Tibial artery (tissue), 4 donors: ENCODE results near the gene SLC44A5.

Experiments
- DNase-seq, 2 donors: peaks; one replicate each; pipeline ENCODE4 v3.0.0-alpha.2; 2019
- H3K27ac ChIP-seq, 2 donors: fragments of 200-600 bp; sonication (generic) in 1 of 2; 1 replicate in 1 of 2; 2 replicates in 1 of 2; pipeline ENCODE4 v1.5.1; 2018 to 2019; ENCODE audit warnings: mild to moderate bottlenecking in 1 of 2
- H3K27me3 ChIP-seq, 2 donors: fragments of 200-600 bp; sonication (generic) in 1 of 2; one replicate each; pipeline versions ENCODE4 v1.5.1 to v1.6.0; 2016 to 2019
- H3K36me3 ChIP-seq, 3 donors: fragments of 200-600 bp; sonication (generic) in 2 of 3; one replicate each; pipeline ENCODE4 v1.5.1; 2016 to 2019; ENCODE audit warnings: mild to moderate bottlenecking in 2 of 3
- H3K4me1 ChIP-seq, 4 donors: fragments of 200-600 bp; sonication (generic) in 2 of 4; 1 replicate in 3 of 4; 2 replicates in 1 of 4; pipeline ENCODE4 v1.5.1; 2016 to 2019
- H3K4me3 ChIP-seq, 2 donors: fragments of 200-600 bp; sonication (generic) in 1 of 2; 1 replicate in 1 of 2; 2 replicates in 1 of 2; pipeline ENCODE4 v1.5.1; 2018 to 2019; ENCODE audit warnings: mild to moderate bottlenecking in 2 of 2
- H3K9me3 ChIP-seq, 3 donors: fragments of 200-600 bp; sonication (generic) in 1 of 3; one replicate each; pipeline ENCODE4 v1.5.1; 2016 to 2019
- intact Hi-C: fragments of 100-400 bp; cut with DNase I; formaldehyde crosslinking; loops from one replicate; pipeline ENCODE4 v1.15.0; 2023; ENCODE audit warnings: low total_unique reads
- TF ChIP-seq, protein P1 (sequence below), 2 experiments: fragments of 200-600 bp in 1 of 2; fragments of 450-650 bp in 1 of 2; IDR thresholded peaks; one replicate each; pipeline ENCODE4 v1.5.1; 2017 to 2019; ENCODE audit warnings: antibody characterized with exemption in 2 of 2, mild to moderate bottlenecking in 1 of 2, moderate library complexity in 1 of 2

SLC44A5 gene

DNA sequence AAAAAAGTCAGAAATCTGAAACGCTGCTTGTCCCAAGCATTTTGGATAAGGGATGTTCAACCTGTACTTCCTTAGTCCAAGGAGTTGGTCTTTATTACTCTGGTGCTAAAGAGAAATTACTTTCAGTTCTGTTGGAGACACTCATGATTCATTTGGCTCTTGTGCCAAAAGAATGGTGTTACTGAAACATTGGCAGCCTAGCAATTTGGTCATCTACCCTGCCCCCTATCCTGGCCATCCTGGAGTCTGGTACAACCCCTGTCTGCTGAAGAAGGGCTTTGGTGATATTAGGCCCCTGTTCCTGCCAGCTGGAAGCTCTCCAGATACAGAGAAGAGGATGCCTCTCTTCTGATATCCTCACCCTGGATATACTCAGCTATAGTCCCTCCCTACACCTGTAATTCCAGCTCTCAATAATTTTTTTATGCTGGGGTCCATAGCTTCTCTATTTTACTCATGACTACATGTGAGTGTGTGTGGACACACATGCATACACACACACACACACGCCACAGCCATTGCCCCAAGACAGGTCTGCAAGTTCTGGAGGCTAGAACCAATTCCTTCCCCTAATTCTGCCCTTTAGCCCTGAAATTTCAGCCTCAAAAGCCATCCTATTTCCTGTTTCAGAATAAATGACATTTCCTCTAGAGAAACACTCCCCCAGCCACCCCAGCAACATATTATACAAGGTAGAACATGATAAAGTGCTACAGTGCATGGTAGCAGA lies 436.7 kb downstream of the SLC44A5 start:
- H3K4me1 ChIP-seq = no peaks in the 10 kb centered on the region
- H3K36me3 ChIP-seq = no peaks in the 10 kb centered on the region
- no peak overlapping the region for H3K4me3 ChIP-seq
- TF ChIP-seq, protein P1, sequence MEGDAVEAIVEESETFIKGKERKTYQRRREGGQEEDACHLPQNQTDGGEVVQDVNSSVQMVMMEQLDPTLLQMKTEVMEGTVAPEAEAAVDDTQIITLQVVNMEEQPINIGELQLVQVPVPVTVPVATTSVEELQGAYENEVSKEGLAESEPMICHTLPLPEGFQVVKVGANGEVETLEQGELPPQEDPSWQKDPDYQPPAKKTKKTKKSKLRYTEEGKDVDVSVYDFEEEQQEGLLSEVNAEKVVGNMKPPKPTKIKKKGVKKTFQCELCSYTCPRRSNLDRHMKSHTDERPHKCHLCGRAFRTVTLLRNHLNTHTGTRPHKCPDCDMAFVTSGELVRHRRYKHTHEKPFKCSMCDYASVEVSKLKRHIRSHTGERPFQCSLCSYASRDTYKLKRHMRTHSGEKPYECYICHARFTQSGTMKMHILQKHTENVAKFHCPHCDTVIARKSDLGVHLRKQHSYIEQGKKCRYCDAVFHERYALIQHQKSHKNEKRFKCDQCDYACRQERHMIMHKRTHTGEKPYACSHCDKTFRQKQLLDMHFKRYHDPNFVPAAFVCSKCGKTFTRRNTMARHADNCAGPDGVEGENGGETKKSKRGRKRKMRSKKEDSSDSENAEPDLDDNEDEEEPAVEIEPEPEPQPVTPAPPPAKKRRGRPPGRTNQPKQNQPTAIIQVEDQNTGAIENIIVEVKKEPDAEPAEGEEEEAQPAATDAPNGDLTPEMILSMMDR (IDR thresholded peaks at IDR 0.05) = no peak
- H3K27me3 ChIP-seq = no peaks in the 10 kb centered on the region
- DNase-seq = no peak
- H3K27ac ChIP-seq = no peak overlapping the region
- intact Hi-C loops = no loop called here
- no peaks in the 10 kb centered on the region for H3K9me3 ChIP-seq

DNA sequence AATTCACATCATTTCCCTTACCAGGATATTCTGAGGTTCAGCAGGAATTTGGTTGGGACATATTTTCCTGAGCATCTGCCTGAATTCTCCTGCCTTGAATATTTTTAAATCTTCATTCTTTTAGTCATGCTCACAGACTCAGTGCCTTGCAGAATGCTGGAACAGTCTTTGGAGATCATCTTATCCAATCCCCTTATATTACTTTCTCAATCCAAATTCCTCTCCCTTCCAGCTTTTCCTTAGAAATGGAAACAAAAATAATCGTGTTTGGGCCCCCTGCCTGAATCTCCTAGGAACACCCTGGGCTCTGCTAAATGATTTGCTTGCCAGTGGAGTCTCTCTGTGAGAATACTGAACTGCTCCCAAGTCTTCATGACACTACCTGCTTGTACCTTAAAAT lies 438.4 kb downstream of the SLC44A5 start:
- Histone ChIP-seq H3K27me3 (no peaks in the 10 kb centered on the region), H3K4me1 (no peaks in the 10 kb centered on the region), H3K4me3 (no peak overlapping the region), H3K27ac (no peak overlapping the region), H3K9me3 (no peaks in the 10 kb centered on the region), H3K36me3 (no peaks in the 10 kb centered on the region)
- TF ChIP-seq, protein P1 (IDR thresholded peaks at IDR 0.05) = no peak
- no peak for DNase-seq
- intact Hi-C loops = no loop called here

DNA sequence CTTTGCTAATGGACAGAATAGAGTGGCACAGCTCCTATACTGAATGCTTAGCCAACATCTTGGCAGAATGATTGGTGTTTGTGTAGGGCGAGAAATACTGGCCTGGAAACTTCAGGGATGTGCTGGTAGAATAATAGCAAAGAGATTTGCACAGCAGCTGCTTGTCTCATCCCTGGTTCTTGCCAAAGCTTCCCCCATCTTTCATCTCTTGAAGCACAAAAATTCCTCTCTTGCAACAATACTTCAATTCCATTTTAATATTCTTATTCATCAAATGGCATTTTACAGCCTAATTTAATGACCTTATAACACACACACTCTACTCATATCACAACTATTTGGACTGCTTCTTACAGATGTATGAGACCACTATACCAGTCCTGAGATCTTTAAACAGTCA lies 439.0 kb downstream of the SLC44A5 start:
- no peaks in the 10 kb centered on the region for H3K27me3 ChIP-seq
- intact Hi-C loops = no loop called here
- no peaks in the 10 kb centered on the region for H3K4me1 ChIP-seq
- no peak for DNase-seq
- H3K4me3 ChIP-seq = no peak overlapping the region
- no peaks in the 10 kb centered on the region for H3K9me3 ChIP-seq
- H3K36me3 ChIP-seq = no peaks in the 10 kb centered on the region
- no peak overlapping the region for H3K27ac ChIP-seq
- TF ChIP-seq, protein P1 (IDR thresholded peaks at IDR 0.05) = no peak

DNA sequence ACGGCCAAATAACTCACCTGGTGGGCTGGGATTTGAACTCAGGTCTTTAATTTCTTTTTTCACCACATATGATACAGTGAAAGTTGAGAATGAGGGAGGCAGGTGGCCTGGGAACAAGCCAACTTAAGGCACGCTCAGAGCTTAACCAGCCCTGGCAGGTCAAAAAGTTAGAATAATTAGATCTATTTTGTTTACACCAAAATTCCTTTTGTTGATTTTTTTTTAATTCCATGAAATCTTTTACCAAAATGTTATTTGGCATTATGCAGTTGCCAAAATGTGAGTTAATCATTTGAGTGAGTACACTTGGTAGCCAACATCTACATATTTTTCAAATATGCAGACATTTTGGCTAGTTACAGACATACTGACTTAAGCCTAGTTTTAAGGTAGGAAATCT lies 439.9 kb downstream of the SLC44A5 start:
- no peaks in the 10 kb centered on the region for H3K4me1 ChIP-seq
- no peak for DNase-seq
- no peaks in the 10 kb centered on the region for H3K27me3 ChIP-seq
- no peak overlapping the region for H3K4me3 ChIP-seq
- intact Hi-C loops = no loop called here
- H3K9me3 ChIP-seq = no peaks in the 10 kb centered on the region
- TF ChIP-seq, protein P1 (IDR thresholded peaks at IDR 0.05) = no peak
- H3K27ac ChIP-seq = no peak overlapping the region
- no peaks in the 10 kb centered on the region for H3K36me3 ChIP-seq

DNA sequence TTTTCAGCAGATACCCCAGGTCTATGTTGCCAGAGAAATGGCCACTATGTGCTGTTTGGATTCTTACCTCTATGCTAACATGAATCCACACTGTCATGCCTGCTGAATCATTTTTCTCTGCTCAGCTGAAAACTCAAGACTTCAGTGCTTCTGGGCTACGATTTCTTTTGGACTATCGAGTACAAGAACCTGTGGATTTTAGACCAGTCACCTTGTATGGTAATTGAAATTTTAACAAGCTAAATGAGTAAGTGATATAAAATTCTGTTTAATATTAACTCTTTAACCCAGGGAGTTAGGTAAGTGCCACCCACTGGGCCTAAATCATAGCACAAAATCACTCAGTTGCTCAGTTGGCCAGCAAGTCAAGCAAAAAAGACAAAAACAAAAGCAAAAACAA lies 440.9 kb downstream of the SLC44A5 start:
- TF ChIP-seq, protein P1 (IDR thresholded peaks at IDR 0.05) = no peak
- no peaks in the 10 kb centered on the region for H3K36me3 ChIP-seq
- no peaks in the 10 kb centered on the region for H3K9me3 ChIP-seq
- H3K4me3 ChIP-seq = no peak overlapping the region
- H3K4me1 ChIP-seq = no peaks in the 10 kb centered on the region
- intact Hi-C loops = no loop called here
- no peak for DNase-seq
- H3K27me3 ChIP-seq = no peaks in the 10 kb centered on the region
- H3K27ac ChIP-seq = no peak overlapping the region

DNA sequence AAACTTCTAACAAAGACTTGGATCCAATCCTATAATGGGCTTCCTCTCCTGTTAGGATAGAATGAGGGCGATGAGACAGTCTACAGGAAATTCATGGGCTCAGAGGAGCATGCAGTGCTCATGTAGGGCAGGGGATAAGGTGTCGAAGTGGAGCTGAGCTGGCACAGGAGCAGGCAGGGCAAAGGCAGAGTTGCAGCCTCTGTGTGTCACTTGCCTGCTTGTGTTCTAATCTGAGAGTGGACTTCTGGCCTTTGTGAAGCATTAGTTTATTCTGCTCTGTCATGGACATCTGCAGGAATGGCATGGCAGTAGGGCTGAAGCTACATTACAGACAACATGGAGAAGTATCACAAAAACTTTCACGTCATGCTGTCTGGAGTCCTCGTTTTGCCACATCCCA lies 444.1 kb downstream of the SLC44A5 start:
- Histone ChIP-seq H3K27ac (no peak overlapping the region), H3K36me3 (no peaks in the 10 kb centered on the region), H3K27me3 (no peaks in the 10 kb centered on the region), H3K4me1 (no peaks in the 10 kb centered on the region), H3K4me3 (no peak overlapping the region), H3K9me3 (no peaks in the 10 kb centered on the region)
- TF ChIP-seq, protein P1 (IDR thresholded peaks at IDR 0.05) = no peak
- no peak for DNase-seq
- intact Hi-C loops = no loop called here
